A549 (cell line): ENCODE measurements around the gene IGSF9B. TPM values are rescaled to one million over a fixed set of nuclear protein-coding genes. Genes with fewer than 3 reads are reported as not detected.

Experiments used
- ATAC-seq, 2 experiments: fragments of 200-7000 bp in 1 of 2; fragments of >200 bp in 1 of 2; cut with Nextera tagmentation in 1 of 2; cut with Tn5 transposase in 1 of 2; 3 replicates each; pipeline versions ENCODE4 v1.8.0 to v1.9.1; 2018 to 2020; ENCODE audit warnings: mild to moderate bottlenecking in 1 of 2, moderate library complexity in 1 of 2
- CTCF ChIA-PET: fragments of 300-600 bp; sonication (Branson Sonifier 250); formaldehyde crosslinking; extraction: SDS; loops from one replicate; lab custom pipeline; 2021; ENCODE audit warnings: antibody characterized with exemption, inconsistent platforms; lab: Yijun Ruan, JAX
- POLR2A ChIA-PET: fragments of 350-600 bp; formaldehyde crosslinking; extraction: SDS; loops from one replicate; lab custom pipeline; 2021; ENCODE audit warnings: antibody characterized with exemption, inconsistent platforms; lab: Yijun Ruan, JAX
- DNase-seq, 2 experiments: peaks; one replicate each; pipeline versions ENCODE4 v3.0.0 to v3.0.0-alpha.2; 2011 to 2016; ENCODE audit warnings: low read depth in 1 of 2, low spot score in 1 of 2
- FAIRE-seq: peaks from 2 replicates; lab custom pipeline; 2011; peaks lifted over from hg19 to GRCh38; lab: Jason Lieb, UNC
- H3K27ac ChIP-seq, 2 experiments: fragments of >200 bp; sonication (Bioruptor Twin); formaldehyde crosslinking; 3 replicates each; pipeline ENCODE4 v1.5.1; 2016 to 2017
- H3K4me1 ChIP-seq: fragments of >200 bp; sonication (Bioruptor Twin); formaldehyde crosslinking; 3 replicates; pipeline ENCODE4 v1.6.1; 2016
- H3K4me2 ChIP-seq: fragments of >200 bp; sonication (Bioruptor Twin); formaldehyde crosslinking; 3 replicates; pipeline ENCODE4 v1.6.1; 2016
- H3K4me3 ChIP-seq: fragments of >200 bp; sonication (Bioruptor Twin); formaldehyde crosslinking; 3 replicates; pipeline ENCODE4 v1.5.1; 2016
- H3K9me3 ChIP-seq: fragments of >200 bp; sonication (Bioruptor Twin); formaldehyde crosslinking; 3 replicates; pipeline ENCODE4 v1.6.1; 2016
- CBX2 ChIP-seq: fragments of 200-600 bp; sonication (generic); IDR thresholded peaks from 2 replicates; pipeline ENCODE4 v1.6.1; 2016; ENCODE audit warnings: low read depth, mild to moderate bottlenecking, borderline replicate concordance
- CBX8 ChIP-seq: fragments of 200-600 bp; sonication (generic); IDR thresholded peaks from 2 replicates; pipeline ENCODE4 v1.6.1; 2016
- CHD4 ChIP-seq: fragments of 200-600 bp; sonication (generic); IDR thresholded peaks from 2 replicates; pipeline ENCODE4 v1.6.1; 2016; ENCODE audit warnings: antibody characterized with exemption, mild to moderate bottlenecking, borderline replicate concordance
- CTCF ChIP-seq: fragments of >200 bp; sonication (Bioruptor Twin); formaldehyde crosslinking; IDR thresholded peaks from 3 replicates; pipeline ENCODE4 v1.5.1; 2016
- EHF ChIP-seq: fragments of 250-450 bp; sonication (Bioruptor Pico); IDR thresholded peaks from 2 replicates; pipeline ENCODE4 v1.5.0; 2020; ENCODE audit warnings: mild to moderate bottlenecking
- EP300 ChIP-seq, 2 experiments: fragments of >200 bp; sonication (Bioruptor Twin); formaldehyde crosslinking; IDR thresholded peaks; 2 replicates in 1 of 2; 3 replicates in 1 of 2; pipeline ENCODE4 v1.6.1; 2016 to 2017
- FOSL2 ChIP-seq, 2 experiments: fragments of 450-650 bp in 1 of 2; fragments of >200 bp in 1 of 2; sonication (Bioruptor Twin) in 1 of 2; formaldehyde crosslinking; IDR thresholded peaks; 2 replicates each; pipeline versions ENCODE4 v1.5.0 to v1.6.1; 2016 to 2020; ENCODE audit warnings: mild to moderate bottlenecking in 1 of 2, moderate library complexity in 1 of 2
- HDAC2 ChIP-seq: fragments of 200-600 bp; sonication (generic); IDR thresholded peaks from 2 replicates; pipeline ENCODE4 v1.6.1; 2016
- HES2 ChIP-seq: fragments of >200 bp; sonication (Bioruptor Twin); formaldehyde crosslinking; IDR thresholded peaks from 2 replicates; pipeline ENCODE4 v1.6.1; 2016
- HEYL ChIP-seq: fragments of 250-450 bp; sonication (Bioruptor Pico); IDR thresholded peaks from 2 replicates; pipeline ENCODE4 v1.8.0; 2021; ENCODE audit warnings: mild to moderate bottlenecking, moderate library complexity
- HOXB13 ChIP-seq: fragments of 250-450 bp; sonication (Bioruptor Pico); IDR thresholded peaks from 2 replicates; pipeline ENCODE4 v1.5.0; 2020; ENCODE audit warnings: low read depth, mild to moderate bottlenecking, moderate library complexity
- HOXB5 ChIP-seq: fragments of 250-450 bp; sonication (Bioruptor Pico); IDR thresholded peaks from 2 replicates; pipeline ENCODE4 v1.5.0; 2020; ENCODE audit warnings: mild to moderate bottlenecking, moderate library complexity
- JUN ChIP-seq, 2 experiments: fragments of >200 bp; sonication (Bioruptor Twin); formaldehyde crosslinking; IDR thresholded peaks; 2 replicates in 1 of 2; 3 replicates in 1 of 2; pipeline ENCODE4 v1.6.1; 2016 to 2017
- MAFK ChIP-seq: fragments of 450-650 bp; IDR thresholded peaks from 2 replicates; pipeline ENCODE4 v1.6.1; 2014; ENCODE audit not compliant: partially characterized antibody
- MAZ ChIP-seq: fragments of 150-350 bp; IDR thresholded peaks from 2 replicates; pipeline ENCODE4 v1.6.1; 2014; ENCODE audit warnings: antibody characterized with exemption, low read depth, low read length, borderline replicate concordance
- MYC ChIP-seq: IDR thresholded peaks from 2 replicates; pipeline ENCODE4 v1.6.1; 2012; ENCODE audit warnings: mild to moderate bottlenecking, inconsistent platforms, low read length, improper control_type of control experiment, borderline replicate concordance
- NPAS2 ChIP-seq: fragments of 250-450 bp; sonication (Bioruptor Pico); IDR thresholded peaks from 2 replicates; pipeline ENCODE4 v1.8.0; 2022; ENCODE audit warnings: mild to moderate bottlenecking, moderate library complexity, borderline replicate concordance
- NR3C1 ChIP-seq: fragments of >200 bp; sonication (Bioruptor Twin); formaldehyde crosslinking; IDR thresholded peaks from 3 replicates; pipeline ENCODE4 v1.6.1; 2017
- RARB ChIP-seq: fragments of 250-450 bp; sonication (Bioruptor Pico); IDR thresholded peaks from 2 replicates; pipeline ENCODE4 v1.8.0; 2021; ENCODE audit warnings: mild to moderate bottlenecking, moderate library complexity
- RFX5 ChIP-seq: fragments of 450-650 bp; IDR thresholded peaks from 2 replicates; pipeline ENCODE4 v1.7.1; 2014; ENCODE audit warnings: antibody characterized with exemption, mild to moderate bottlenecking, moderate library complexity
- RNF2 ChIP-seq: fragments of 200-600 bp; sonication (generic); IDR thresholded peaks from 2 replicates; pipeline ENCODE4 v1.6.1; 2016; ENCODE audit warnings: low read depth, mild to moderate bottlenecking, antibody characterized with exemption, moderate library complexity, borderline replicate concordance
- SMC3 ChIP-seq: fragments of >200 bp; sonication (Bioruptor Twin); formaldehyde crosslinking; IDR thresholded peaks from 3 replicates; pipeline ENCODE4 v1.6.1; 2018; ENCODE audit warnings: inconsistent platforms
- SREBF2 ChIP-seq: fragments of 450-650 bp; IDR thresholded peaks from 2 replicates; pipeline ENCODE4 v1.6.1; 2014; ENCODE audit warnings: mild to moderate bottlenecking, moderate library complexity
- TFCP2L1 ChIP-seq: fragments of 250-450 bp; sonication (Bioruptor Pico); IDR thresholded peaks from 2 replicates; pipeline ENCODE4 v1.5.0; 2021; ENCODE audit warnings: mild to moderate bottlenecking
- WGBS: methylation state at CpG from one replicate; pipeline ENCODE4 v1.1.6; 2017; ENCODE audit errors: missing lambda C conversion rate; 5-methylcytosine and 5-hydroxymethylcytosine counted together
- polyA plus RNA-seq, 4 experiments: library from polyadenylated mRNA; depleted of rRNA in 3 of 4; stranded (reverse); fragments of >200 nt; fragmentation: RNase III in 1 of 4; extraction: RNeasy Plus Mini Kit Qiagen cat#74134 plus additional on column Dnase treatment in 1 of 4; gene quantifications; 2 replicates in 3 of 4; 3 replicates in 1 of 4; pipeline ENCODE4 v1.2.3, GENCODE V29; 2011 to 2017
- TF ChIP-seq, protein P1 (sequence below): IDR thresholded peaks from 2 replicates; pipeline ENCODE4 v1.6.1; 2012; ENCODE audit warnings: low read depth, borderline replicate concordance
- TF ChIP-seq, protein P2 (sequence below): fragments of 150-350 bp; IDR thresholded peaks from 2 replicates; pipeline ENCODE4 v1.6.1; 2014; ENCODE audit warnings: low read depth, mild to moderate bottlenecking, low read length
- TF ChIP-seq, protein P3 (sequence below): fragments of >200 bp; sonication (Bioruptor Twin); formaldehyde crosslinking; IDR thresholded peaks from 3 replicates; pipeline ENCODE4 v1.6.1; 2016
- TF ChIP-seq, protein P4 (sequence below): fragments of 250-450 bp; sonication (Bioruptor Pico); IDR thresholded peaks from 2 replicates; pipeline ENCODE4 v1.5.0; 2021; ENCODE audit warnings: mild to moderate bottlenecking, moderate library complexity, borderline replicate concordance

IGSF9B gene
- polyA plus RNA-seq, 2 of the 4 experiments (the other 2 are of a cell fraction), result 0.41 to 0.61 TPM

DNA sequence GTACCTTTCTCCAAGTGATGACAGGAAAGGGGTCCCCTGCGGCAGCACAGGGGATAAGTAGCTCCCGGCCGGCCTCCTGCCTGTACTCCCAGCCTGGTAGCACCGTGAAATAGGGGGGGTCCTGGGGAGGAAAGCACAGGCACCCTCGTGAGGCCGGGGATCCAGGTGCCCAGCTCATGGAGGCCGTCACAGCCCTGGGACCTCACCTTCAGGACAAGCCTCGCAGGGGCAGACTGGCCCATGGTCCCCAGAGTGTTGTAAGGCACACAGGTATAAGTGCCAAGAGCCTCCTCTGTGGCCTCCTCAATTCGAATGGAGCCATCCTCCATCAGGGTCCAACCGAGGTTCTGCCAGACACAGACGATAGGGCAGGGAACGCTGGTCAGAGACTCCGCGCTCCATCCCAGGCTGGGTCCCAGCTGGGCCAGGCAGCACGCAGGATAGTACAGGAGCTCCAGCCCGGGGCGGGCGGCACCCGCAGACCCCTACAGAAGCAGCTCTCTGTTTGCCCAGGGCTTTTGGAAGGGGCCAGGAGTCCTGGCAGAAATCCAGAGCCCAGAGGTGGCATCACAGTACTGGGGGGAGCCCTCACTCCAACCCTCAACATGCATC is 25.2 kb downstream of the IGSF9B start:
- ChIA-PET POLR2A (no interaction called here), CTCF (no interaction called here)
- no peak for TF ChIP-seq MAFK
- no peak for TF ChIP-seq FOSL2 (IDR thresholded peaks at IDR 0.05)
- no peak for TF ChIP-seq FOSL2 (CRISPR knock-in tag; IDR thresholded peaks at IDR 0.05)
- TF ChIP-seq CBX8, result no peak
- no peak for TF ChIP-seq NR3C1
- TF ChIP-seq MYC, result no peak
- TF ChIP-seq, protein P1, sequence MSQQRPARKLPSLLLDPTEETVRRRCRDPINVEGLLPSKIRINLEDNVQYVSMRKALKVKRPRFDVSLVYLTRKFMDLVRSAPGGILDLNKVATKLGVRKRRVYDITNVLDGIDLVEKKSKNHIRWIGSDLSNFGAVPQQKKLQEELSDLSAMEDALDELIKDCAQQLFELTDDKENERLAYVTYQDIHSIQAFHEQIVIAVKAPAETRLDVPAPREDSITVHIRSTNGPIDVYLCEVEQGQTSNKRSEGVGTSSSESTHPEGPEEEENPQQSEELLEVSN, result no peak
- no peak for TF ChIP-seq EP300 (IDR thresholded peaks at IDR 0.05)
- TF ChIP-seq, protein P2, sequence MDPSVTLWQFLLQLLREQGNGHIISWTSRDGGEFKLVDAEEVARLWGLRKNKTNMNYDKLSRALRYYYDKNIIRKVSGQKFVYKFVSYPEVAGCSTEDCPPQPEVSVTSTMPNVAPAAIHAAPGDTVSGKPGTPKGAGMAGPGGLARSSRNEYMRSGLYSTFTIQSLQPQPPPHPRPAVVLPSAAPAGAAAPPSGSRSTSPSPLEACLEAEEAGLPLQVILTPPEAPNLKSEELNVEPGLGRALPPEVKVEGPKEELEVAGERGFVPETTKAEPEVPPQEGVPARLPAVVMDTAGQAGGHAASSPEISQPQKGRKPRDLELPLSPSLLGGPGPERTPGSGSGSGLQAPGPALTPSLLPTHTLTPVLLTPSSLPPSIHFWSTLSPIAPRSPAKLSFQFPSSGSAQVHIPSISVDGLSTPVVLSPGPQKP, result no peak
- no peak for TF ChIP-seq CBX2
- no peak for TF ChIP-seq NPAS2
- TF ChIP-seq SREBF2, result no peak
- TF ChIP-seq, protein P3, sequence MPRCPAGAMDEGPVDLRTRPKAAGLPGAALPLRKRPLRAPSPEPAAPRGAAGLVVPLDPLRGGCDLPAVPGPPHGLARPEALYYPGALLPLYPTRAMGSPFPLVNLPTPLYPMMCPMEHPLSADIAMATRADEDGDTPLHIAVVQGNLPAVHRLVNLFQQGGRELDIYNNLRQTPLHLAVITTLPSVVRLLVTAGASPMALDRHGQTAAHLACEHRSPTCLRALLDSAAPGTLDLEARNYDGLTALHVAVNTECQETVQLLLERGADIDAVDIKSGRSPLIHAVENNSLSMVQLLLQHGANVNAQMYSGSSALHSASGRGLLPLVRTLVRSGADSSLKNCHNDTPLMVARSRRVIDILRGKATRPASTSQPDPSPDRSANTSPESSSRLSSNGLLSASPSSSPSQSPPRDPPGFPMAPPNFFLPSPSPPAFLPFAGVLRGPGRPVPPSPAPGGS, result no peak
- TF ChIP-seq HES2, result no peak
- no peak for TF ChIP-seq EHF
- TF ChIP-seq HOXB13 (CRISPR knock-in tag), result no peak
- TF ChIP-seq, protein P4, sequence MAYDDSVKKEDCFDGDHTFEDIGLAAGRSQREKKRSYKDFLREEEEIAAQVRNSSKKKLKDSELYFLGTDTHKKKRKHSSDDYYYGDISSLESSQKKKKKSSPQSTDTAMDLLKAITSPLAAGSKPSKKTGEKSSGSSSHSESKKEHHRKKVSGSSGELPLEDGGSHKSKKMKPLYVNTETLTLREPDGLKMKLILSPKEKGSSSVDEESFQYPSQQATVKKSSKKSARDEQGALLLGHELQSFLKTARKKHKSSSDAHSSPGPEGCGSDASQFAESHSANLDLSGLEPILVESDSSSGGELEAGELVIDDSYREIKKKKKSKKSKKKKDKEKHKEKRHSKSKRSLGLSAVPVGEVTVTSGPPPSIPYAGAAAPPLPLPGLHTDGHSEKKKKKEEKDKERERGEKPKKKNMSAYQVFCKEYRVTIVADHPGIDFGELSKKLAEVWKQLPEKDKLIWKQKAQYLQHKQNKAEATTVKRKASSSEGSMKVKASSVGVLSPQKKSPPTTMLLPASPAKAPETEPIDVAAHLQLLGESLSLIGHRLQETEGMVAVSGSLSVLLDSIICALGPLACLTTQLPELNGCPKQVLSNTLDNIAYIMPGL (CRISPR knock-in tag), result no peak
- FAIRE-seq, result no peak
- H3K4me1 ChIP-seq, result no peaks in the 10 kb centered on the region
- no peak for ATAC-seq
- no peaks in the 10 kb centered on the region for H3K9me3 ChIP-seq
- H3K4me2 ChIP-seq, result no peak overlapping the region
- no peak overlapping the region for H3K4me3 ChIP-seq
- 79% methylated on average over 12 of the region's 19 CpGs for WGBS
- no peak overlapping the region for H3K27ac ChIP-seq
- DNase-seq, result no peak

DNA sequence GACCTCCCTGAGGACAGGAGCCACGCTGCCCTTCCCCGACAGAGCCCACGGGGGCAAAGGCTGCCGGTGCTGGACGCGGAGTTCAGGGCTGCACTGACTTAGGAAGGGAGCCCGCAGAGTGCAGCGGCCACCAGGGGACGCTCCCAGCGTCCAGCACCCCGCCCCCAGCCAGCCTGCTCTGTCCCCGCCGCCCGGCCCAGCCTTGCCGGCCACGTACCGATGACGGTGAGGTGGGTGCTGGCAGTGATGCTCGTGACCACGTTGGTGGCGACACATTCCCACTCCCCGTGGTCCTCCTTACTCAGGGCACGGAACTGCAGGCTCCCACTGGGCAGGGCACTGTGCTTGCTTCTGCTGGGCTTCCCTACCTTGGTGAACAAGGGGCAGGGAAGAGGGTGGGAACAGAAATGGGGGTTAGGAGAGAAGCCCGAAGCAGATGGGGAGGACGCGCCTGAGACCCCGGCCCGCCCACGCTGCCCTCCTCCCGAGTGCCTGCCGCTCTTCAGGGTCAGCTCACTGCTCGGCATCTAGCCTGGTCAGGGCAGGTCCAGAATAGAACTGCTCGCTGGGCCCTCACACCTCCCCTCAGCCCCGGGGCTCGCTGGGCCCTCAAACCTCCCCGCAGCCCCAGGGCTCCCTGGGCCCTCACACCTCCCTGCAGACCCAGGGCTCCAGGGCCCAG is 25.9 kb downstream of the IGSF9B start:
- TF ChIP-seq CTCF (peak; percentile 39), RNF2 (no peak), CHD4 (no peak), TFCP2L1 (CRISPR knock-in tag) (no peak), JUN (IDR thresholded peaks at IDR 0.05) (no peak), HOXB5 (CRISPR knock-in tag) (no peak), HEYL (no peak), HDAC2 (no peak), SMC3 (0 out of 3 replicates have a peak, but pooled peaks have one; percentile 23), RFX5 (no peak), RARB (CRISPR knock-in tag) (no peak), MAZ (no peak)
- 46% methylated on average over 5 of the region's 36 CpGs for WGBS
- DNase-seq (peak; percentile 26 to 54), ATAC-seq (peak; percentile 64 to 87), FAIRE-seq (no peak)
- H3K27ac ChIP-seq, result no peak overlapping the region
- no peaks in the 10 kb centered on the region for H3K9me3 ChIP-seq
- peak overlapping the region; percentile 33; the same call in 1 of the 3 replicates for H3K4me2 ChIP-seq
- no peak overlapping the region for H3K4me3 ChIP-seq
- POLR2A ChIA-PET, result no interaction called here
- CTCF ChIA-PET, result interaction anchor here (0.7 kb wide), 1 partner anchor 19 kb away, joined by 3 read pairs; no protein-coding TSS in a partner anchor
- no peaks in the 10 kb centered on the region for H3K4me1 ChIP-seq
